IMR-90 (cell line): ENCODE measurements around the gene IL1R2.

ENCODE experiments used
- BHLHE40 ChIP-seq: fragments of 150-350 bp; IDR thresholded peaks from 2 replicates; pipeline ENCODE4 v1.6.1; 2016; ENCODE audit warnings: mild to moderate bottlenecking, low read depth, low read length
- CTCF ChIP-seq: conservative IDR thresholded peaks from 2 replicates; pipeline ENCODE4 v1.5.1; 2012; ENCODE audit warnings: mild to moderate bottlenecking, low read depth, low read length, improper control_type of control experiment
- POLR2A ChIP-seq: IDR thresholded peaks from 2 replicates; pipeline ENCODE4 v1.6.1; 2012; ENCODE audit warnings: mild to moderate bottlenecking, low read depth, low read length
- USF2 ChIP-seq: fragments of 150-350 bp; IDR thresholded peaks from 2 replicates; pipeline ENCODE4 v1.6.1; 2017; ENCODE audit warnings: mild to moderate bottlenecking, antibody characterized with exemption, low read length, low read depth

GRCh38 chr2:102074152-102074783, 82.5 kb downstream of the IL1R2 start:
- no peak for TF ChIP-seq USF2
- no peak for TF ChIP-seq CTCF
- no peak for TF ChIP-seq BHLHE40
- no peak for TF ChIP-seq POLR2A
